HuH-7 (cell line): ENCODE data around the gene FOXO1.
A peak's percentile ranks its signal among the peaks of the same experiment; 100 is the strongest.

Source experiments
- DNase-seq: peaks from one replicate; pipeline ENCODE4 v3.0.0; 2011; ENCODE audit warnings: low spot score

FOXO1 gene

DNA sequence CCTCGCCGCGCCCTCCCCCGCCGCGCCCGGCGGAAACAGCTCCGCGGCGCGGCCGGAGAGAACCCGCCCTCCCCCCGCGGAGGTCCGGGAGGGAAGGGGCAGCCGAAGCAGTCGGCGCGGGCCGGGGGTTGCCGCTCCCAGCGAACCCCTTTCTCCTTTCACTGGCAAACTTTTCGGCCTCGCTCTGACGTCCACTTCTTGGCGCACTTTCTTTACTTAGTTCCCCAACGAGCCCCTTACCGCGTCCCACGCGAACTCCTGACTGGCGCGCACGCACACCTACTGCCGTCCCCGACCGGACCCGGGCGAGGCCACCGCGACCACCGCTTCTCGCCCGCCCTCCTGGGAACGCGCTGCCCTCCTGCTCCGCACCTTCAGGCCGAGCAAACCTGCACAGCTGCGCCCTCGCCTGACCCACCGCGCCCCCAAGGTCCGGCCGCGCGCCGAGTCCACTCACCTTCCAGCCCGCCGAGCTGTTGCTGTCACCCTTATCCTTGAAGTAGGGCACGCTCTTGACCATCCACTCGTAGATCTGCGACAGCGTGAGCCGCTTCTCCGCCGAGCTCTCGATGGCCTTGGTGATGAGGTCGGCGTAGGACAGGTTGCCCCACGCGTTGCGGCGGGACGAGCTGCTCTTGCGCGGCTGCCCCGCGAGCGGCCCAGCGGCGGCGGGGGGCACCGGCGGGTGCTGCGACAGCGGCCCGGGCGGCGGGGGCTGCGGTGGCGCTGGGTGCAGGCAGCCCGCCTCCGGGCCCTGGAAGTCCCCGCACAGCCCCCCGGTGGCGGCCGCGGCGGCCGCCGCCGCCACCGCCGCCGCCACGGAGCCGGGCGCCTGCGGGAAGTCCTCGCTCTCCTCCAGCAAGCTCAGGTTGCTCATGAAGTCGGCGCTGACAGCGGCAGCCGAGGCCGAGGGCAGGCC, 1.1 kb downstream of the FOXO1 start:
- DNase-seq: peak; percentile 29

DNA sequence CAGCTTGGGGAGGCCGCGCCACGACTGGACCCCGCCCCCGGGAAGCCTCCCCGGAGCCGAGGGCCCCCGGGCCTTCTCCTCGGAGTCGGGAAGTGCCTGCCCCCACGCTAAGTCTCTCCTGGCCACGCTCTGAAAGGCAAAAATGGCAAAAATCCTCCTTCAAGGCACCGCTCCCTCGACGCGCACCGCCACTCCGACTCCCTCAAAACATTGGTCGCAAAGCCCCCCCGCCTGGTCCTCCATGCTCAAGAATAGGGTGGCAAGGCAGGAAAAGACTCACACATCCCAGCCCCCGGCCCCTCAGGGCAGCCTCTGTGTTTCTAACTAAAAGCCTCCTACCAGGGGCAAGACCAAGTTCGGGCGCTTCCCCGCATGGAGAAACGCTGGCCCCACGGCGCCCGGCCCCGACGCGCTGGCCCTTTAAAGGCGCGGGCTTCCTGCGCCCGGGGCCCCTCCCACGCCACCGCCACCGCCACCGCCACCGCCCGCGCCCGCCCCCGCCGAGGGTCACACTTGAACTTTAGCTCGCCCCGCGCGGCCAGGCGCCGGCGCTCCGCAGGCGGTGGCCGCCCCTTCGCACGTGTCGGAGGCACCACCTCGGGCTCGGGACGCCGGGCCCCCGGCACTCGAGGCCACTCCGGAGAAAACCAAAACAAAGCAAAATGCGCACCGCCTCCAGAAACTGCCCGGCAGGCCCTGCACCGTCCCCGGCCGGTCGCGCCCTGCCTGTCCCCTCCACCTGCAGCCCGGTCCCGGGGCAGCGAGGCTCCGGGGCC, 1.9 kb downstream of the FOXO1 start:
- peak; percentile 30 for DNase-seq

DNA sequence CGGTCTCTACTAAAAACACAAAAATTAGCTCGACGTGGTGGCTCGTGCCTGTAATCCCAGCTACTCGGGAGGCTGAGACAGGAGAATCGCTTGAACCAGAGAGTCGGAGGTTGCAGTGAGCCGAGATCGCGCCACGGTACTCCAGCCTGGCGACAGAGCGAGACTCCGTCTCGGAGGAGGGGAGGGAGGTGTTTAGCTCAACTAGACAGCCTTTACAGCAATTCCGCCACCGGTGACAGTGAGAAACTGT, 2.4 kb downstream of the FOXO1 start:
- peak; percentile 32 for DNase-seq

DNA sequence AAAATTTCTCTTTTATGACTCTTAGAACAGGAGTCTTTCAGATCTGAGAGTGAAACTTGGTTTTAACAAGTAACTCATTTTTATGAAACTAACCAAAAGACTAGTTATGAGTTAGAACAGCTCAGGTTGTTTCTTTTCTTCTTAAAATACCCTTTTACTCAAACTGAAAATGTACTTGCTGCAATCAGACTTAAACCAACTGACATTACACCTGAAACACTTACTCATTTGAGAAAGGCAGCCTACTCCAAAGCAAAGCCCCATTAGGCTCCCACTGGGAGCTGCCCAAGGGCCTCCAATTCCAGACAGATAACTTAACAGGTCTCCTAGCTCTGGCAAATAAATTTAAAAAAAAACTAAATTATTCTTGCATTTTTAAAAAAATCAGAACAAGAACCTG, 3.6 kb downstream of the FOXO1 start:
- no peak for DNase-seq

DNA sequence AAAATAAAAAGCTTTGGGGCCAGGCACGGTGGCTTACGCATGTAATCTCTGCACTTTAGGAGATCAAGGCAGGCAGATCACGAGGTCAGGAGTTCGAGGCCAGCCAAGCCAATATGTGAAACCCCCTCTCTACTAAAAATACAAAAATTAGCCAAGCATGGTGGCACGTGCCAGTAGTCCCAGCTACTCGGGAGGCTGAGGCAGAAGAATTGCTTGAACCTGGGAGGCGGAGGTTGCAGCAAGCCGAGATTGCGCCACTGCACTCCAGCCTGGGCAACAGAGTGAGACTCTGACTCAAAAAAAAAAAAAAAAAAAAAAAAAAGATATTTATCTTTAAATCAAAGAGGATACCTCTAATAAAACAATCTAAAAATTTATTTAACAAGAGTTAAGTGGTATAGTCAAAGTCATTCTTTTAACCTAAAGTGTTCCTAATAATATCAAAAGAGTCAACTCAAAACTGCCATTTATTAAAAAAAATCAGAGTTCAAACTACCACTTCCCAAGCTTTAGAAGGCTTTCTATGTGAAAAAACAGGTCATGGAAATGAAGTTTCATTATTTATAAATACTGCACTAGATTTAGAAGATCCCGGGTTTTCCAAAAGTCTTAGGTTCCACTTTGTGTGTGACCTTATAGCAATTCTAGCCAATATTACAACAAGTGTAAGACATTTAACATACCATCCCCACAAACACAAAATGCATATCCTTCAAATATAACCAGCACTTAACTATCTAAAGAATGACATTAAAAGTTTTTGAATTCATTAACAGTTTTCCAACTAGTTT, 4.4 kb downstream of the FOXO1 start:
- DNase-seq: no peak

DNA sequence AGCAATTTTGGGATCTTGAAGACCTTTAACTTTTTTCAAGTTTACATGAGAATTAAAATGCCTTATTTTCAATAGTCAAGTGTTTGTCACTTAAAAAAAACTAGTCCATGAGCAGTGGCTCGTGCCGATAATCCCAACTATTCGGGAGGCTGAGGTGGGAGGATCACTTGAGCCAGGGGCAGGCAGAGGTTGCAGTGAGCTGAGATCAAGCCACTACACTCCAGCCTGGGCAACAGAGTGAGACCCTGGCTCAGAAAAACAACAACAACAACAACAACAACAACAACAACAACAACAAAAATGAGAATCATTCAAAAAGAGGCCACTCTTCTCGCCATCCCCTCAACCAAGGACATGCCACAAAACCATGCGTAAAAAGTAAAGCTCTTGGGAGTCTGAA, 5.7 kb downstream of the FOXO1 start:
- DNase-seq: no peak

DNA sequence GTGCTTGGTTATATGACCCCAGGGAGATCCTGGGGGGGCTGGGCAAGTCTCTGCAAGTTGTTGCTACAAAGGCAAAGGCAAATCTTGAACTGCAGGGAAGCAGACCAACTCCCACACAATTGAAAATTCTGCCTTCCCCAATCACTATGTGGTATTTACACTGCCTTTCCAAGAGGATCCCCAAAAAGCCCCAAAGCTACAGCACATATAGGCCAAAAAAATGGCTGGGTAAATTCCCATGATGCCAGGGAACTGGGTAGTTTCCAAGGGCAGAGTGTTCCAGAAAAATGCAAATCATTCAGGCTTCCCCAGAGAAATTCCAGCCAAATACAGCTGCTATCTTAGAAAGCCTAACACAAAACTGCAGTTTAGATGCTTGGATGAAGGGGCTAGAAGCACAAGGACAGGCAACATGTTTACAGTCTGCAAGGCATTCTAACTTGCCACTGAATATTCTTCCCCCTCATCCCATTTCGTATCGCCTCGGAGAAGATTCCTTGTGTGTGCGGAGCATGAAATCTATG, 6.2 kb downstream of the FOXO1 start:
- DNase-seq: no peak

DNA sequence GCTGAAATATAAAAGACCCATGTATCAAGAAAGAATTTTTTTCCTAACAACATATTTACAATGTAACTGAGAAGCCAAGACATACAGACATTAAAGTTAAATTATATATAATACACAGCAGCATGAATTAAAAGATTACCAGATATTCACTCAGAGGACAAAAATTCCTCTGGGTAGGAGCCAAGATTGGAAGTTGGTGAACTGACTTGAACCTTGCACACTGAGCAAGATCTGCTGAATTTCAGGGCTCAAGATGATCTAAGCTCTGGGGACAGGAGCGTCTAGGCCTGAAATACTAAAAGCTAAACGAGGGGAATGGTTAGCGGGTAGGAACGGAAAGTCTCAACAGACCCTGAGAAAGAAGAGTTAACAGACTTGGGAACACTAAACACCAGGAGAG, 8.5 kb downstream of the FOXO1 start:
- no peak for DNase-seq

DNA sequence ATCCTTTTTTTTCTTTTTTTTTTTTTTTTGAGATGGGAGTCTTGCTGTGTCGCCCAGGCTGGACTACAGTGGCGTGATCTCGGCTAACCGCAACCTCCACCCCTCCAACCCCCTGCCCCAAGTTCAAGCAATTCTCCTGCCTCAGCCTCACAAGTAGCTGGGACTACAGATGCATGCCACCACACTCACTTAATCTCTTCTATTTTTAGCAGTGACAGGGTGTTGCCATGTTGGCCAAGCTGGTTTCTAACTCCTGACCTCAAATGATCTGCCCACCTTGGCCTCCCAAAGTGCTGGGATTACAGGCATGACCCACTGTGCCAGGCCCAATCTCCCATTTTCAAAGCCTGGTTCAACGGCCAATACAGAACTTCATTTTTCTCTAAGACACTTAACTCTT, 9.1 kb downstream of the FOXO1 start:
- DNase-seq: no peak

DNA sequence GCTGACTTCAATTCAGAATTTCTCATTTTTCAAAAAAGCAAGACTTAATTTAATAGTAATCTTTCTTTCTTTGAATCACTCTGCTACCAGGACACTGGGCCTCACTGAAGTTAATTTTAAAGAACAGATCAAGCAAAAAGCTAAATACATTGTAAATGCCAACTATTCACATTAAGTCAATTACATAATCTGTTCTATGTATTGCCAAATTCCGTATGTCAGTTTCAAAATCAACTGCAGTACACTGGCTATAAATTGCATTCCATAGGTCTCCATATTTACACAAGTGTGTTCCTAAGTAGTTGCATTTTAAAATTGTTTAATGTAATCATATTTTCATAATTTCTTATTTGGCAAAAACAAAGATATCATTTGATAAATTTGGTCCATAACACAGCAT, 10.1 kb downstream of the FOXO1 start:
- DNase-seq: no peak

DNA sequence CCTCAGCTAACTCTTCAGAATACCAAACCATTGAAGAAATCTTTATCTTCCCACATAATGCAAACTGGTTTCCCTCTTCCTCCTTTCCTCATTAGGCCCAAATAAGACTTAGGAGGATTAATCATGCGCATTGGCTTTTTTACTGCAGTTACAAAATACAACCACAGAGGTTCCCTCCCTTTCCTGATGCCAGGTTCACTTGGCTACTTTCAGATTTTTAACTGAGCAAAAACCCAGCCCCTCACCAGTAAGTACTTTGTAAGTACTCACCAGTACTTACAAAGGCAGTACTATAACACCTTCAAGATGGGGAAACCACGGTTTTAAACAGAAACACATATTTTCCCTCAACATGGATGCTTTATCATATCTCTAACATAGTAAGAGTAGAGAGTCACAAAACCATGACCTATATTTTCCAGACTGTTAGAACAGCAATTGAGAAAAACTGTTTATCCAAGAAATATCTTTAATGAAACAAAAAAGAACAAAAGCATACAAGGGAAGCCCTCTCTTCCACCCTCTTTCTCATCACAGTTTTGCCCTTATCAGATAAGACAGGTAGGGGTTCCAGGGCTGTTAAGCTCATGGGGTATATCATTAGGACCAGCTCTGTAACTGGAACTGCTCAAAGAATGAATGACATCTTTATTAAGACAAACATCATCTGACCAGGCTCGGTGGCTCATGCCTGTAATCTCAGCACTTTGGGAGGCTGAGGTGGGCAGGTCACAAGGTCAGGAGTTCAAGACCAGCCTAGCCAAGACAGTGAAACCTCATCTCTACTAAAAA, 12.7 kb downstream of the FOXO1 start:
- no peak for DNase-seq

DNA sequence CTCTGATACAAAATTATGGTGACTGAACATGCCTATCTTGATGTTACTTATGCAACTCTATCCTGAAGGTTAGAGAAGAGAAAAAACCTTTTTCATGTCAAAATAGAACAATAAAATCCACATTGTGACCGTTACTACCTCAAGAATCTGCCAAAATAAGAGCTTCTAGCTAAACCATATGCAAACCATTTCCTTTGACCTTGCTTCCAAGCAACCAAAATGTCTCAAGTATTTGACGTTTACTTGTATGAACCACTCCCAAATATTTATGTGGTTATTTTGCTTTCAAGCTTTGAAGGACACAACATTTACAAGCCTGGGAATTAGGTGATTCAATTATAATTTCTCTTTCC, 13.9 kb downstream of the FOXO1 start:
- no peak for DNase-seq

DNA sequence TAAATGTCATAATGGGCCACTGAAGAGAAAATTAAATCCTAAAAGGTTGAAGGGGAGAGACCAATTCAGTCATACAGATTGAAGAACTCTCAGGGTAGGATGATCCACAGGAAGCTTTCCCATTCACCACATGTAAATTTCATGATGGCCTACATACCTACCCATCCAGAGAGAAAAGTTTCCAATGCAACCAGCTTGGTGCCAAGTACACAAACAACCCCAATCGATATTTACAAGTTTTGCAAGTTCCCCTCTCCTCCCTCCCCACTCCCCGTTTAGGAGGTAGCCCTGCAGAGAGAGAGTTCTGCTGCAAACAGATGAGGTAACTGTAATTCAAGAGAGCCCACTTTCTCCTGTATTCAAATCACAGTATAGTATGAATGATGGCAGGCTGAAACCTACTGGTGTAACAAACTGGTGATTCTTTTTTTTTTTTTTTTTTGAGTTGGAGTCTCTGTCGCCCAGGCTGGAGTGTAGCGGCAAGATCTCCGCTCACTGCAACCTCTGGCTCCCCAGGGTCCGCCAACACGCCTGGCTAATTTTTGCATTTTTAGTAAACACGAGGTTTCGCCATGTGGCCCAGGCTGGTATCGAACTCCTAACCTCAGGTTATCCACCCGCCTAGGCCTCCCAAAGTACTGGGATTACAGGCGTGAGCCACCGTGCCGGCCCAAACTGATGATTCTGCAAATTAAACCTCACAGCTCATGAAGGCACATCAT, 14.4 kb downstream of the FOXO1 start:
- no peak for DNase-seq

DNA sequence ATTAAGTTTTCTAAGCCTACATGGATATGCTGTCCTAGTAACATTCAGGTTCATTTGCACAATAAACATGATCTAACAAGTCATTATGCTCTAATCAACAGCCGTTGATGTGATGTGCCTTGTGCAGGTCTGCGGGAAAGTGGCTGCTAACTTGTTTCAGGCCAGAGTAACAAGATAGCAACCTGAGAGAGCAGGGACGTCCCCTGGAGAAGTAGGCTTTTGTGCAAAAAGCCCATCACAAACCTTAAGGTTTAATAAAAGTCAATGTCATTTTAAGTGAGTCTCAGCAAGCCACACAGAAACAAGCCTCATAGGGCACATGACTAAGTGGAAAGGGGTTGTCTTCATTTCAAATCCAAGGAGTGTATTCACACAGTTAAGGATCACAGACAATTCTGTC, 17.6 kb downstream of the FOXO1 start:
- no peak for DNase-seq

DNA sequence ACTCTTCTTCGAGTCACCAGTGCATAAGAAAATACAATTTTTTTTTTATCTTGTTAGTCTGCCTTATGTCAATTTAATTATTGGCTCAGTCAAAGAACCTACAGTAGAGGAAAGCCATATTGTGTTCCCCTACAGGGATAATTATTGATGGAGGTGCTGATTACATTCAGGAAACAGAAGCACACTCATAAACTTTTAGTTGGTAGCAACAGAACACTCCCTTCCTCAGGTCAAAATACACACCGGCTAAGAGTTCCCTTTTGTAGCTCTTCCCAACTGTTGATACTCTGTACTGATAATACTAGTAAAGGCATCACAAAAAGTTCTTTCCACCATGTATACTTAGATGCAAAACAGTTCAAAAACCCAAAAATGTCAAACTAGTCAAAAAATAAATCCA, 18.4 kb downstream of the FOXO1 start:
- DNase-seq: no peak

DNA sequence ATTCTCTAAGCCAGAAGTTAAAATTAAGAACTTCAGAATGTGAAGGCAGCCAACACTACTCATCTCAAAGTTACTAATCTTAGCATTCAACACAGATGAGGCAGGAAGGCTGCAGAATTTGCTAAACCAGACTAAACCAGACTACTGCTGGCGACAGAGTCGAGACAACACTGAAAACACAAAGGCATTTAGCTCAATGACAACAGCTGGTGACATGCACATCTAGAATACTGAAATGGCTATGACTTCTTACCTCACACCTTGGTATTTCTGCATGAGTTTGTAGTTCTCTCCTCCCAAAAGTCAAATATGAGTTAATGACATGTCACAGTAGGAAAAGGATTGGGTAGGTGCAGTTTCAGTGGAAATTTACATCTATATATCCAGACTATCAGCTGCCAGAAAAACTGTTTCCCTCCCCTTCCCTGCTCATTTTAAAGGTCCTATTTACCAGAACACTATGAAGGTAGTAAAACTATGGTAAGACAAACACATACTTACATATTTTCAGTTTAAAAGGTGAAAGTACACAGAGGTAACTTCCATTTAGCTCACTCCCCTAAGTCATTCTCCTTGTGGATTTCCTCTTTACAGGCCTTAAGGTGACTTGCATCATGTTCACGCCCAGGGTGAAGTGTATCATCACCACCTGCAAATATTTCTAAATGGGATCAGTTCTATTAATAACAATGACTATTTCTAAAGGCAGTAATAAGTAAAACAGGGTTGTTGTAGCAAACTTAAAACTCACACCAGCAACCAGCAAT, 21.4 kb downstream of the FOXO1 start:
- no peak for DNase-seq

DNA sequence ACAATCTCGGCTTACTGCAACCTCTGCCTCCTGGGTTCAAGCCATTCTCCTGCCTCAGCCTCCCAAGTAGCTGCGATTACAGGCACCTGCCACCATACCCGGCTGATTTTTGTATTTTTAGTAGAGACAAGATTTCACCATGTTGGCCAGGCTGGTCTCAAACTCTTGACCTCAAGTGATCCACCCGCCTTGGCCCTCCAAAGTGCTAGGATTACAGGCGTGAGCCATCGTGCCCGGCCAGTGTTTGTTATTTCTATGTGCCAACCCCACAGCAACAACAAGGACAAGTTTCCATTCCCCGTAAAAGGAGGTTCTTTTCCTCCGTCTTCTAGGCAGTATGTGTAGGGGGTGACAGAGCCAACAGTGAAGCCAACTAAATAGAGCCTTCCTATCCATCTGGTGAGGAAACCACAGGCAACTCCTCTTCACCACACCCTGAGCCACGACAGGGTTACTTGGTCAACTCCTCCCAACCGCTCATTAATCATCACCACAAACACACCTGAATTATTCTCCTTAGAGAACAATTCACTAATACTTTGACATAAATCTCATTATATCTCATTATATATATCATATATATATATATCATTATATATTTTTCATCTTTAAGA, 25.5 kb downstream of the FOXO1 start:
- no peak for DNase-seq

DNA sequence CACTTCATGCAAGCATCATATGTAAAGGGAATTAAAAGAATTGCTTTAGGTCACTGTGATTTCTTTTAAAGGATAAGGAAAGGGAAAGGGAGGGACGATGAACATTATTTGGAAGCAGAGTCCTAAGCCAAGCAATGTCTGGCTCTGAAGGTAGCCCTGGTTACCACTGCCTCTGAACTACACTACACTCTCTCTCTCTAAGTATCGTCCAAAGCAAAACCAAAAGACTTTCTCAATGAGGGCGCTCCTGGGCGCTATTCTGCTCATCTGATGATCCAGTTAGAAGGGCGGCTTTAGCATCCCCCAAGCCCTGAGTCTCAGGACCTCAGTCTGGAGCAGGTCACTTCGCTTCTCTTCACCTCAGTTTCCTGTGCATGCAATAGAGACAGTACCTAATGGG, 26.2 kb downstream of the FOXO1 start:
- DNase-seq: no peak

DNA sequence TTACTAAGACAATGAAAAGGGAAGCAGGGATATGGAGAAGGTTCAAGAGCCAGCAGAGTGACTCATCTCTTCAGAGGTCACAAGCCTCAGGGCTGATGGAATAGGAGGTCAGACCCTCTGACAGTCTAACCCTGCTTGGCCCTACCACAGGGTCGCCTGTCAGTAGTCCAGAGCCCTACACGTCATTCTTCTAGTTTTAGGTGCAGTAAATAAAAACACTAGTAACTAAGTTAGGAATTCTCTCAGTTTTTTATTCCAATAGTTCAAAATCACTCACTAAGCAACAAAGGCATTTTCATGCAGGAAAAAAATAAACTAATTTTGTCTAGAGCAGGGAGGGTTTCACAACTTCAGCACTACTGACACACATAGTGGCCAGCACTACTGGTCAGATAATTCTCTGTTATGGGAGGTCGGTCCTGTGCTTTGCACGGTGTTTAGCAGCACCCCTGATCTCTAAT, 27.2 kb downstream of the FOXO1 start:
- no peak for DNase-seq

DNA sequence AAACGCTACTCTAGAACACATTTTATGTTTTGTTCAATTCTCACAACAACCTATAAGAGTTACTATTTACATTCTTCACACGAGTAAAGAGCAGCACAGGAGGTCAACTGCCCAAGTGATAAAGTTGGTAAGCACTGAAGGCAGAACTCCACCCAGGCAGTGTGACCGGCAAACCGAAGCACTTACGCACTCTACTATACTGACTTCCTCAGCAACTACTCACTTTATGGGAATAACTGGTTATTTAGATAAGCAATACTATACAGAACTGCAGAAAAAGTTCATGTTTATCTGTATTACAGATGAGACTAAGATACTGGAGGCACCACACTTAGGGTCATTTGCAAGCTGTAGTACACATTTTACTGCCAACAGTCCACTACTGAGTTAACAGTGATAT, 28.8 kb downstream of the FOXO1 start:
- DNase-seq: peak; percentile 15
